ENCODE measurements around the gene DARS1. TPM values are rescaled to one million over a fixed set of nuclear protein-coding genes. Genes with fewer than 3 reads are reported as not detected.

DARS1 gene
- polyA plus RNA-seq, 1 experiment: 44.0 TPM

- Histone ChIP-seq H3K4me3 (ENCODE audit: low read depth, low read length) (no peak overlapping the region), H3K36me3 (ENCODE audit: control insufficient read depth, insufficient read depth, low read length) (no peaks in the 10 kb centered on the region), H3K27me3 (ENCODE audit: control insufficient read depth, insufficient read depth, low read length) (peaks cover 7% of the 10 kb centered on the region)
- ChIA-PET CTCF (interaction anchor here (1.3 kb wide), 1 partner anchor 9 kb away, joined by 3 read pairs; no protein-coding TSS in a partner anchor), POLR2A (no interaction called here)
- DNase-seq (ENCODE audit: low read depth): no peak
- TF ChIP-seq CTCF (IDR thresholded peaks at IDR 0.05; ENCODE audit: insufficient read depth, low read depth, low read length): no peak
Observed at GRCh38 chr2:136016836-136017235, 31.4 kb upstream of the DARS1 start.

GRCh38 chr2:136016427-136016826 is 31.0 kb upstream of the DARS1 start:
- Histone ChIP-seq H3K27me3 (ENCODE audit: control insufficient read depth, insufficient read depth, low read length) (peaks cover 7% of the 10 kb centered on the region), H3K36me3 (ENCODE audit: control insufficient read depth, insufficient read depth, low read length) (no peaks in the 10 kb centered on the region), H3K4me3 (ENCODE audit: low read depth, low read length) (no peak overlapping the region)
- no peak for DNase-seq (ENCODE audit: low read depth)
- POLR2A ChIA-PET: no interaction called here
- TF ChIP-seq CTCF (IDR thresholded peaks at IDR 0.05; ENCODE audit: insufficient read depth, low read depth, low read length): no peak
- CTCF ChIA-PET: interaction anchor here (1.2 to 1.3 kb wide), 2 partner anchors 9 to 18 kb away, joined by 3 read pairs; no protein-coding TSS in a partner anchor

GRCh38 chr2:136015699-136016098 is 30.3 kb upstream of the DARS1 start:
- POLR2A ChIA-PET: no interaction called here

GRCh38 chr2:136014411-136014810 is 29.0 kb upstream of the DARS1 start:
- Histone ChIP-seq H3K4me3 (ENCODE audit: low read depth, low read length) (no peak overlapping the region), H3K36me3 (ENCODE audit: control insufficient read depth, insufficient read depth, low read length) (no peaks in the 10 kb centered on the region), H3K27me3 (ENCODE audit: control insufficient read depth, insufficient read depth, low read length) (peaks cover 5% of the 10 kb centered on the region)
- no peak for TF ChIP-seq CTCF (IDR thresholded peaks at IDR 0.05; ENCODE audit: insufficient read depth, low read depth, low read length)
- ChIA-PET CTCF (no interaction called here), POLR2A (no interaction called here)
- no peak for DNase-seq (ENCODE audit: low read depth)

More at GRCh38 chr2:136015699-136016098, 30.3 kb upstream of the DARS1 start:
- TF ChIP-seq CTCF (IDR thresholded peaks at IDR 0.05; ENCODE audit: insufficient read depth, low read depth, low read length): no peak
- Histone ChIP-seq H3K4me3 (ENCODE audit: low read depth, low read length) (no peak overlapping the region), H3K36me3 (ENCODE audit: control insufficient read depth, insufficient read depth, low read length) (no peaks in the 10 kb centered on the region), H3K27me3 (ENCODE audit: control insufficient read depth, insufficient read depth, low read length) (peaks cover 7% of the 10 kb centered on the region)
- DNase-seq (ENCODE audit: low read depth): no peak
- CTCF ChIA-PET: interaction anchor here (1.2 kb wide), 1 partner anchor 19 kb away, joined by 3 read pairs; no protein-coding TSS in a partner anchor

GRCh38 chr2:136013955-136014354 is 28.5 kb upstream of the DARS1 start:
- no peak for TF ChIP-seq CTCF (IDR thresholded peaks at IDR 0.05; ENCODE audit: insufficient read depth, low read depth, low read length)
- no peak for DNase-seq (ENCODE audit: low read depth)
- no peaks in the 10 kb centered on the region for H3K36me3 ChIP-seq (ENCODE audit: control insufficient read depth, insufficient read depth, low read length)
- no peak overlapping the region for H3K4me3 ChIP-seq (ENCODE audit: low read depth, low read length)
- POLR2A ChIA-PET: no interaction called here
- CTCF ChIA-PET: no interaction called here
- H3K27me3 ChIP-seq (ENCODE audit: control insufficient read depth, insufficient read depth, low read length): peaks cover 4% of the 10 kb centered on the region
